GM12872 (cell line): ENCODE measurements around the gene DLD.

Experiments
- CTCF ChIP-seq: IDR thresholded peaks from 3 replicates; pipeline ENCODE4 v1.5.1; 2011; ENCODE audit warnings: low read depth, mild to moderate bottlenecking, low read length, moderate library complexity; ENCODE audit not compliant: insufficient read depth

Gene DLD

GRCh38 chr7:107953924-107954303 lies 62.9 kb downstream of the DLD start:
- no peak for TF ChIP-seq CTCF

GRCh38 chr7:107955394-107955793 lies 64.4 kb downstream of the DLD start:
- no peak for TF ChIP-seq CTCF

GRCh38 chr7:107957436-107957835 lies 66.5 kb downstream of the DLD start:
- no peak for TF ChIP-seq CTCF

GRCh38 chr7:107958764-107959526 lies 68.0 kb downstream of the DLD start:
- no peak for TF ChIP-seq CTCF

GRCh38 chr7:107959527-107959898 lies 68.5 kb downstream of the DLD start:
- no peak for TF ChIP-seq CTCF

GRCh38 chr7:107960272-107960671 lies 69.3 kb downstream of the DLD start:
- TF ChIP-seq CTCF = no peak

- TF ChIP-seq CTCF = no peak
These were observed 70.4 kb downstream of the DLD start for GRCh38 chr7:107961405-107961804.
